ENCODE measurements around the gene PIGC. TPM values are rescaled to one million over a fixed set of nuclear protein-coding genes. Genes with fewer than 3 reads are reported as not detected.

Gene PIGC
- total RNA-seq, 4 donors from 2014 or later: 19.0 to 24.5 (median 20.4) TPM

DNA sequence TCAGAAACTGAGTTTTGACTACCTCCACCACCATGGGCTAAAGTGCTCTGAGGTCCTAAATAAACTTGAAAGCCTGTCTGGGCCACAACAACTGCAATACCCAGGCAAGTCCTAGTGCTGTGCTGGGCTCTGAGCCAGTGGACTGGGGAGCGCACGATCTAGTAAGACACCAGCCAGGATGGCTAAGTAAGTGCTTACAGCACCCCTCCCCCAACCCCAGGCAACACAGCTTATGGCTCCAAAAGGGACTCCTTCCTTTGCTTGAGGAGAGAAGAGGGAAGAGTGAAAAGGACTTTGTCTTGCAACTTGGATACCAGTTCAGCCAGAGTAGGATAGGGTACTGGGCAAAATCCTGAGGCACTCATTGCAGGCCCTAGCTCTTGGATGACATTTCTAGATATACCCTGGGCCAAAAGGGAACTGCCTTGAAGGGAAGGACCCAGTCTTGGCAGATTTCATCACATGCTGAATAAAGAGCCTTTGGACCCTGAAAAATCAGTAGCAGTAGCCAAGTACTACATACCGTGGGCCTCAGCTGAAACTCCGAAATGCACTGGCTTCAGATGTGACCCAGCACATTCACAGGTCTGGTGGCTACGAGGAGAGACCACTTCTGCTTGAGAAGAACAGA is 21.8 kb downstream of the PIGC start:
- no peaks in the 10 kb centered on the region for H3K27me3 ChIP-seq
- H3K36me3 ChIP-seq: no peaks in the 10 kb centered on the region
- no peak overlapping the region for H3K4me3 ChIP-seq
- H3K27ac ChIP-seq: no peak overlapping the region
- TF ChIP-seq CTCF (IDR thresholded peaks at IDR 0.05) (no peak), POLR2A (IDR thresholded peaks at IDR 0.05) (no peak)
- H3K9me3 ChIP-seq: no peaks in the 10 kb centered on the region
- no peak for DNase-seq
- H3K4me1 ChIP-seq: no peaks in the 10 kb centered on the region

DNA sequence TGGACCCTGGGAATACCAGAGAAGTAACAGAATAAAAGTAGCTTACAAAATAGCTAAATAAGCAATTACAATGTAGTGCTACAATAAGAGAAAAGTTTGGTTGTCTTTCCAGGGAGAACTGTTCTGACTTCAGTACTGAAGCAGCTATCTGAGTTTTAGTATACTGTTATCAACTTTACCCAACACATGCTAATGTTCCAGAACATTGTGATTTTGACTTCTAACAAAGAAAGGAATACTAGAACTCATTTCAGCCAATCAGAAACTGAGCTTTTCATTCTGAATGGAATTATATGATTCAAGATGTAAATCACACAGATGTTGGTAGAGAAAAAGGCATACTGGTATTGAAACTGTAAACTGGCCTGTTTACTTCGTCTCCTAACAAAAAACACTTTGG is 23.5 kb downstream of the PIGC start, which contains the start of gene C1orf105:
Gene C1orf105, plus strand, starts transcription at position 301 of the 400 bp plus-strand sequence. CDS start 201 bp downstream, outside the sequence.
- Histone ChIP-seq H3K27me3 (no peaks in the 10 kb centered on the region), H3K27ac (no peak within 1 kb of the TSS), H3K4me3 (no peak within 1 kb of the TSS), H3K9me3 (no peaks in the 10 kb centered on the region), H3K4me1 (no peaks in the 10 kb centered on the region), H3K36me3 (no peaks in the 10 kb centered on the region)
- TF ChIP-seq CTCF (IDR thresholded peaks at IDR 0.05): no peak
- no peak for TF ChIP-seq POLR2A (IDR thresholded peaks at IDR 0.05)
- DNase-seq: no peak

GRCh38 chr1:172417557-172417956 is 26.3 kb downstream of the PIGC start:
- H3K27me3 ChIP-seq: no peaks in the 10 kb centered on the region
- no peaks in the 10 kb centered on the region for H3K9me3 ChIP-seq
- no peaks in the 10 kb centered on the region for H3K36me3 ChIP-seq
- H3K4me1 ChIP-seq: no peaks in the 10 kb centered on the region
- TF ChIP-seq POLR2A (IDR thresholded peaks at IDR 0.05) (no peak), CTCF (IDR thresholded peaks at IDR 0.05) (no peak)
- no peak for DNase-seq
- H3K4me3 ChIP-seq: no peak overlapping the region
- no peak overlapping the region for H3K27ac ChIP-seq

DNA sequence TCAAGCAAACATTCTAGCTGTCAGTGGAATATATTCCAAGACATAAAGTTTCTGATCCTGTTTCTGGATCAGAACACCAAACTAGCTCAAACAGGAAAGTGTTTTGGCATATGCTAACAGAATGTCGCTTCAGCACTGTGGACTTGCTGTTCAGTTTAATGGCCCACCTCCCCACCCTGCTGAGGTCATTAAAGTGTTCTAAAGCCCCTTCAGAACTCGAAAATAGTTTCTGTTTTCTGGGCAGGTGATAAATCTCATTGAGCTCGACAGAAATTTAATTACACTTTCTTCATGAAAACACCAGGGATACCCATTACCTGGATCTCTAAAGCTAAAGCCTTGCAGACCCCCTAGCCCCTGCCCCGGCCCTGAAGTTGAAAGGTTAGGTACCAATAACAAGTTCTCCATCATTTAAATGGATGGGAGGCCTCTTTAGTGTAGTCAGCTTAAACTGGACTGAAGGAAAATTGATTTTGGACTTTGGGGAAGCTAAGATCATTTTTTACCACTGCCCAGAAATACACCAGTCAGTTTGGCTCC is 27.3 kb downstream of the PIGC start:
- no peaks in the 10 kb centered on the region for H3K36me3 ChIP-seq
- no peaks in the 10 kb centered on the region for H3K4me1 ChIP-seq
- no peak overlapping the region for H3K27ac ChIP-seq
- H3K4me3 ChIP-seq: no peak overlapping the region
- DNase-seq: no peak
- TF ChIP-seq POLR2A (IDR thresholded peaks at IDR 0.05) (no peak), CTCF (IDR thresholded peaks at IDR 0.05) (no peak)
- no peaks in the 10 kb centered on the region for H3K27me3 ChIP-seq
- no peaks in the 10 kb centered on the region for H3K9me3 ChIP-seq

- no peak overlapping the region for H3K4me3 ChIP-seq
- no peak for DNase-seq
- no peaks in the 10 kb centered on the region for H3K4me1 ChIP-seq
- no peak overlapping the region for H3K27ac ChIP-seq
- no peaks in the 10 kb centered on the region for H3K36me3 ChIP-seq
- H3K9me3 ChIP-seq: no peaks in the 10 kb centered on the region
- no peaks in the 10 kb centered on the region for H3K27me3 ChIP-seq
- no peak for TF ChIP-seq CTCF (IDR thresholded peaks at IDR 0.05)
- TF ChIP-seq POLR2A (IDR thresholded peaks at IDR 0.05): no peak
These were observed 29.5 kb downstream of the PIGC start for GRCh38 chr1:172414331-172414730.
